ENCODE results near the gene KATNA1.
A peak's percentile ranks its signal among the peaks of the same experiment; 100 is the strongest.

Gene KATNA1

GRCh38 chr6:149634315-149634714, 14.2 kb downstream of the KATNA1 start:
- no peaks in the 10 kb centered on the region for H3K9me3 ChIP-seq (ENCODE audit: insufficient read depth, low read length)
- peaks cover 67% of the 10 kb centered on the region for H3K79me2 ChIP-seq (ENCODE audit: low read length)
- H3K27ac ChIP-seq (ENCODE audit: low read length) = peak overlapping the region; percentile 40
- H3K4me1 ChIP-seq (ENCODE audit: low read length) = peaks cover 27% of the 10 kb centered on the region
- peaks cover 30% of the 10 kb centered on the region for H3K36me3 ChIP-seq (replicated peaks; ENCODE audit: low read depth, low read length)
- H2AFZ ChIP-seq (ENCODE audit: low read depth, low read length) = no peak overlapping the region
- TF ChIP-seq CTCF (IDR thresholded peaks at IDR 0.05; ENCODE audit: low read depth, low read length) = no peak
- TF ChIP-seq EZH2phosphoT487 (IDR thresholded peaks at IDR 0.05; ENCODE audit: low read depth) = no peak
- no peak overlapping the region for H3K4me3 ChIP-seq (ENCODE audit: low read length)
- no peak overlapping the region for H3K4me2 ChIP-seq (ENCODE audit: low read length)
- H3K9ac ChIP-seq (ENCODE audit: low read length) = no peak overlapping the region
- no peaks in the 10 kb centered on the region for H3K27me3 ChIP-seq (ENCODE audit: low read depth, low read length)
- no peaks in the 10 kb centered on the region for H4K20me1 ChIP-seq (ENCODE audit: insufficient read depth, low read length)

GRCh38 chr6:149628875-149629510, 19.5 kb downstream of the KATNA1 start:
- no peaks in the 10 kb centered on the region for H4K20me1 ChIP-seq (ENCODE audit: insufficient read depth, low read length)
- peak overlapping the region; percentile 85 for H3K4me2 ChIP-seq (ENCODE audit: low read length)
- H3K36me3 ChIP-seq (replicated peaks; ENCODE audit: low read depth, low read length) = peaks cover 36% of the 10 kb centered on the region
- no peak for TF ChIP-seq EZH2phosphoT487 (IDR thresholded peaks at IDR 0.05; ENCODE audit: low read depth)
- TF ChIP-seq CTCF (IDR thresholded peaks at IDR 0.05; ENCODE audit: low read depth, low read length) = peak; percentile 10; the same call in 1 of the 2 replicates
- peaks cover 57% of the 10 kb centered on the region for H3K79me2 ChIP-seq (ENCODE audit: low read length)
- peak overlapping the region; percentile 66 for H3K4me3 ChIP-seq (ENCODE audit: low read length)
- H3K4me1 ChIP-seq (ENCODE audit: low read length) = peaks cover 42% of the 10 kb centered on the region
- H3K27me3 ChIP-seq (ENCODE audit: low read depth, low read length) = no peaks in the 10 kb centered on the region
- peak overlapping the region; percentile 99 for H3K27ac ChIP-seq (ENCODE audit: low read length)
- H3K9ac ChIP-seq (ENCODE audit: low read length) = peak overlapping the region; percentile 59
- H2AFZ ChIP-seq (ENCODE audit: low read depth, low read length) = no peak overlapping the region
- no peaks in the 10 kb centered on the region for H3K9me3 ChIP-seq (ENCODE audit: insufficient read depth, low read length)

- peaks cover 38% of the 10 kb centered on the region for H3K36me3 ChIP-seq (replicated peaks; ENCODE audit: low read depth, low read length)
Measured at GRCh38 chr6:149627672-149628071, 20.8 kb downstream of the KATNA1 start.

GRCh38 chr6:149615805-149616204, 32.7 kb downstream of the KATNA1 start:
- Histone ChIP-seq H3K27me3 (ENCODE audit: low read depth, low read length) (no peaks in the 10 kb centered on the region), H3K9ac (ENCODE audit: low read length) (no peak overlapping the region), H3K27ac (ENCODE audit: low read length) (no peak overlapping the region), H4K20me1 (ENCODE audit: insufficient read depth, low read length) (0 out of 2 replicates have a peak, but pooled peaks cover 3% of the 10 kb centered on the region), H3K4me2 (ENCODE audit: low read length) (no peak overlapping the region), H3K4me3 (ENCODE audit: low read length) (no peak overlapping the region), H2AFZ (ENCODE audit: low read depth, low read length) (no peak overlapping the region), H3K36me3 (replicated peaks; ENCODE audit: low read depth, low read length) (peaks cover 18% of the 10 kb centered on the region), H3K79me2 (ENCODE audit: low read length) (peaks cover 59% of the 10 kb centered on the region), H3K9me3 (ENCODE audit: insufficient read depth, low read length) (no peaks in the 10 kb centered on the region), H3K4me1 (ENCODE audit: low read length) (no peaks in the 10 kb centered on the region)
- no peak for TF ChIP-seq CTCF (IDR thresholded peaks at IDR 0.05; ENCODE audit: low read depth, low read length)
- no peak for TF ChIP-seq EZH2phosphoT487 (IDR thresholded peaks at IDR 0.05; ENCODE audit: low read depth)

More at GRCh38 chr6:149627672-149628071, 20.8 kb downstream of the KATNA1 start:
- Histone ChIP-seq H3K4me1 (ENCODE audit: low read length) (peaks cover 41% of the 10 kb centered on the region), H3K79me2 (ENCODE audit: low read length) (peaks cover 50% of the 10 kb centered on the region), H3K27me3 (ENCODE audit: low read depth, low read length) (no peaks in the 10 kb centered on the region), H3K9ac (ENCODE audit: low read length) (no peak overlapping the region; the same call in 1 of the 2 replicates), H3K4me2 (ENCODE audit: low read length) (peak overlapping the region; percentile 9; the same call in 1 of the 2 replicates), H3K9me3 (ENCODE audit: insufficient read depth, low read length) (no peaks in the 10 kb centered on the region), H4K20me1 (ENCODE audit: insufficient read depth, low read length) (no peaks in the 10 kb centered on the region), H3K27ac (ENCODE audit: low read length) (peak overlapping the region; percentile 99), H2AFZ (ENCODE audit: low read depth, low read length) (no peak overlapping the region), H3K4me3 (ENCODE audit: low read length) (no peak overlapping the region)
- no peak for TF ChIP-seq CTCF (IDR thresholded peaks at IDR 0.05; ENCODE audit: low read depth, low read length)
- TF ChIP-seq EZH2phosphoT487 (IDR thresholded peaks at IDR 0.05; ENCODE audit: low read depth) = no peak

All from OCI-LY3 (cell line).